ENCODE measurements around the gene FHL2. TPM values are rescaled to one million over a fixed set of nuclear protein-coding genes. Genes with fewer than 3 reads are reported as not detected.

Gene FHL2, protein sequence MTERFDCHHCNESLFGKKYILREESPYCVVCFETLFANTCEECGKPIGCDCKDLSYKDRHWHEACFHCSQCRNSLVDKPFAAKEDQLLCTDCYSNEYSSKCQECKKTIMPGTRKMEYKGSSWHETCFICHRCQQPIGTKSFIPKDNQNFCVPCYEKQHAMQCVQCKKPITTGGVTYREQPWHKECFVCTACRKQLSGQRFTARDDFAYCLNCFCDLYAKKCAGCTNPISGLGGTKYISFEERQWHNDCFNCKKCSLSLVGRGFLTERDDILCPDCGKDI
- polyA plus RNA-seq (2011; rRNA removed) (472 and 546 TPM in 2 replicates), polyA minus RNA-seq (2011; rRNA and poly(A)+ RNA removed) (254 and 426 TPM in 2 replicates)

GRCh38 chr2:105398336-105399206 is at the start of gene FHL2:
FHL2 (minus strand) TSS chr2:105399051; CDS start chr2:105386516, 12,535 bp downstream.
- peak within 1 kb of the TSS; percentile 100 for H3K4me3 ChIP-seq (ENCODE audit: low read depth, low read length)
- no peaks in the 10 kb centered on the region for H3K27me3 ChIP-seq (ENCODE audit: control insufficient read depth, insufficient read depth, low read length)
- TF ChIP-seq, protein P1, sequence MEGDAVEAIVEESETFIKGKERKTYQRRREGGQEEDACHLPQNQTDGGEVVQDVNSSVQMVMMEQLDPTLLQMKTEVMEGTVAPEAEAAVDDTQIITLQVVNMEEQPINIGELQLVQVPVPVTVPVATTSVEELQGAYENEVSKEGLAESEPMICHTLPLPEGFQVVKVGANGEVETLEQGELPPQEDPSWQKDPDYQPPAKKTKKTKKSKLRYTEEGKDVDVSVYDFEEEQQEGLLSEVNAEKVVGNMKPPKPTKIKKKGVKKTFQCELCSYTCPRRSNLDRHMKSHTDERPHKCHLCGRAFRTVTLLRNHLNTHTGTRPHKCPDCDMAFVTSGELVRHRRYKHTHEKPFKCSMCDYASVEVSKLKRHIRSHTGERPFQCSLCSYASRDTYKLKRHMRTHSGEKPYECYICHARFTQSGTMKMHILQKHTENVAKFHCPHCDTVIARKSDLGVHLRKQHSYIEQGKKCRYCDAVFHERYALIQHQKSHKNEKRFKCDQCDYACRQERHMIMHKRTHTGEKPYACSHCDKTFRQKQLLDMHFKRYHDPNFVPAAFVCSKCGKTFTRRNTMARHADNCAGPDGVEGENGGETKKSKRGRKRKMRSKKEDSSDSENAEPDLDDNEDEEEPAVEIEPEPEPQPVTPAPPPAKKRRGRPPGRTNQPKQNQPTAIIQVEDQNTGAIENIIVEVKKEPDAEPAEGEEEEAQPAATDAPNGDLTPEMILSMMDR (IDR thresholded peaks at IDR 0.05; ENCODE audit: insufficient read depth, low read depth, low read length) = peak; percentile 37
- DNase-seq (ENCODE audit: low read depth) = no peak
- POLR2A ChIA-PET = no interaction called here
- peaks cover 7% of the 10 kb centered on the region for H3K36me3 ChIP-seq (ENCODE audit: control insufficient read depth, insufficient read depth, low read length)
- CTCF ChIA-PET = interaction anchor here (0.6 to 4.0 kb wide), 8 partner anchors 11 to 122 kb away, joined by 3 to 11 read pairs (median 4); no protein-coding TSS in a partner anchor

DNA sequence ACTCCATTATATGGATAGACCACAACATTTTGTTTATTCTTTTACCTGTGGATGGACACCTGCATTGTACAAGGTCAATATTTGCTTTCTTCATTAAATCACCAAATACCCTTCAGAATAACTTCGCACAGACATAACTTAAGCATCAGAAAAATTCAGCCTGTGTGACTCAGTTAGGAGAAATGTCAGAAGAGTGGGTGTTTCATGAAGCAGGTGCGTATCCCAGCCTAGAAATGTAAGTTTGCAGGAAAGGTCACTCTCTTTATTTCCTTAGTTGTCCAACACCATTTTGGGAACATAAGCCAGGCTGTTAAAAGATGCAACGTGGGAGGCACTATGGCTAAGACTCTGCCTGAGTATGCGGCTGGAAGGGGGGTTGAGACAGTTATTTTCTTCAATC is 48.6 kb upstream of the FHL2 start:
- Histone ChIP-seq H3K36me3 (ENCODE audit: control insufficient read depth, insufficient read depth, low read length) (no peaks in the 10 kb centered on the region), H3K4me3 (ENCODE audit: low read depth, low read length) (no peak overlapping the region), H3K27me3 (ENCODE audit: control insufficient read depth, insufficient read depth, low read length) (peaks cover 4% of the 10 kb centered on the region)
- no peak for DNase-seq (ENCODE audit: low read depth)
- TF ChIP-seq, protein P1 (IDR thresholded peaks at IDR 0.05; ENCODE audit: insufficient read depth, low read depth, low read length) = no peak
- POLR2A ChIA-PET = no interaction called here
- CTCF ChIA-PET = interaction anchor here (1.3 kb wide), 1 partner anchor 8 kb away, joined by 4 read pairs; no protein-coding TSS in a partner anchor

DNA sequence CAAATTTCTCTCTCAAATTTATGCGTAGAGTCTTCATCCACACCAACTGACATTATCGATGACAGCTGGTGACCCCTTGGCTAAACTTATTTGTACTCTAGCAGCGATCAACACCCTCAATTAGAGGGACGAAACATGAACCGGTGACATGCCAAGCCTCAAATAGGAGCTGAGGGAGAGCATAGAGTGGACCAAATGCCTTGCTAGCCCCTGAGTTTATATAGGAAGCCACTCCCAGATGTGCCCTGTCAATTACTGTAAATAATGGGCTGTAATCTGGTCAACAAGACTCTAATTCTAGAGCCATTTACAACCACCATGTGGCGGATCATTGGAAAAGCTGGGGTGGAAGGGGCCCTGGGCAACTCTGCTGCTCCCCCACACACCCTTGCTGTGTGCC is 47.6 kb upstream of the FHL2 start:
- ChIA-PET CTCF (interaction anchor here (1.3 kb wide), 1 partner anchor 9 kb away, joined by 4 read pairs; no protein-coding TSS in a partner anchor), POLR2A (no interaction called here)
- no peak for DNase-seq (ENCODE audit: low read depth)
- no peaks in the 10 kb centered on the region for H3K36me3 ChIP-seq (ENCODE audit: control insufficient read depth, insufficient read depth, low read length)
- H3K4me3 ChIP-seq (ENCODE audit: low read depth, low read length) = no peak overlapping the region
- H3K27me3 ChIP-seq (ENCODE audit: control insufficient read depth, insufficient read depth, low read length) = peaks cover 4% of the 10 kb centered on the region
- TF ChIP-seq, protein P1 (IDR thresholded peaks at IDR 0.05; ENCODE audit: insufficient read depth, low read depth, low read length) = no peak

DNA sequence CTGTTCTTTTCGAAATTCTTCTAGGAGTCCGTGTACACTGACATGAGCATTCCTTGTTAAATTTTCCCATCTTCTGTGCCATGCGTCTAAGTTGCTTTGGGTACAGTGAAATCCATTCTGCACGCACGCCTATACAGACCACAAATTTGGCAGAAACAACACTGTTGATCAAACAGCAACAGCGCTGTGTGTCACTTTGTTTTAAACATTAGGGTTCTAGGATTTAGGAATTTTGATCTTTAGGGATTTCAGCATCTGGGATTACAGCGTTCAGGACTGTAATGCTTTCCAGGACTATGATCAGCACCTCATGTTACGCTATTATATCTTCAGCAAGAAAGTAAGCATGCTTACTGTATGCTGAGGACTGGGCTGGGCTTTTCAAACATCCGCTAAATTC is 47.1 kb upstream of the FHL2 start:
- no peaks in the 10 kb centered on the region for H3K36me3 ChIP-seq (ENCODE audit: control insufficient read depth, insufficient read depth, low read length)
- no peak for DNase-seq (ENCODE audit: low read depth)
- POLR2A ChIA-PET = no interaction called here
- CTCF ChIA-PET = no interaction called here
- TF ChIP-seq, protein P1 (IDR thresholded peaks at IDR 0.05; ENCODE audit: insufficient read depth, low read depth, low read length) = no peak
- no peak overlapping the region for H3K4me3 ChIP-seq (ENCODE audit: low read depth, low read length)
- H3K27me3 ChIP-seq (ENCODE audit: control insufficient read depth, insufficient read depth, low read length) = peaks cover 4% of the 10 kb centered on the region

GRCh38 chr2:105445498-105445897 is 46.6 kb upstream of the FHL2 start:
- ChIA-PET CTCF (no interaction called here), POLR2A (no interaction called here)
- DNase-seq (ENCODE audit: low read depth) = no peak
- Histone ChIP-seq H3K36me3 (ENCODE audit: control insufficient read depth, insufficient read depth, low read length) (no peaks in the 10 kb centered on the region), H3K4me3 (ENCODE audit: low read depth, low read length) (no peak overlapping the region), H3K27me3 (ENCODE audit: control insufficient read depth, insufficient read depth, low read length) (peaks cover 4% of the 10 kb centered on the region)
- TF ChIP-seq, protein P1 (IDR thresholded peaks at IDR 0.05; ENCODE audit: insufficient read depth, low read depth, low read length) = no peak
